Inferior parietal cortex (tissue), 1 donor: Measurements from ENCODE around the gene RARB.

Source experiments
- DNase-seq: peaks from one replicate; pipeline ENCODE4 v3.0.0-alpha.2; 2016; ENCODE audit errors: extremely low spot score

RARB gene

DNA sequence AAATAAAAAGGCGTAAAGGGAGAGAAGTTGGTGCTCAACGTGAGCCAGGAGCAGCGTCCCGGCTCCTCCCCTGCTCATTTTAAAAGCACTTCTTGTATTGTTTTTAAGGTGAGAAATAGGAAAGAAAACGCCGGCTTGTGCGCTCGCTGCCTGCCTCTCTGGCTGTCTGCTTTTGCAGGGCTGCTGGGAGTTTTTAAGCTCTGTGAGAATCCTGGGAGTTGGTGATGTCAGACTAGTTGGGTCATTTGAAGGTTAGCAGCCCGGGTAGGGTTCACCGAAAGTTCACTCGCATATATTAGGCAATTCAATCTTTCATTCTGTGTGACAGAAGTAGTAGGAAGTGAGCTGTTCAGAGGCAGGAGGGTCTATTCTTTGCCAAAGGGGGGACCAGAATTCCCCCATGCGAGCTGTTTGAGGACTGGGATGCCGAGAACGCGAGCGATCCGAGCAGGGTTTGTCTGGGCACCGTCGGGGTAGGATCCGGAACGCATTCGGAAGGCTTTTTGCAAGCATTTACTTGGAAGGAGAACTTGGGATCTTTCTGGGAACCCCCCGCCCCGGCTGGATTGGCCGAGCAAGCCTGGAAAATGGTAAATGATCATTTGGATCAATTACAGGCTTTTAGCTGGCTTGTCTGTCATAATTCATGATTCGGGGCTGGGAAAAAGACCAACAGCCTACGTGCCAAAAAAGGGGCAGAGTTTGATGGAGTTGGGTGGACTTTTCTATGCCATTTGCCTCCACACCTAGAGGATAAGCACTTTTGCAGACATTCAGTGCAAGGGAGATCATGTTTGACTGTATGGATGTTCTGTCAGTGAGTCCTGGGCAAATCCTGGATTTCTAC, at the start of gene RARB:
Gene RARB, plus strand, starts transcription at position 322 of the 847 bp plus-strand sequence. Its CDS starts 469 bp downstream, at position 791.
- DNase-seq = no peak

DNA sequence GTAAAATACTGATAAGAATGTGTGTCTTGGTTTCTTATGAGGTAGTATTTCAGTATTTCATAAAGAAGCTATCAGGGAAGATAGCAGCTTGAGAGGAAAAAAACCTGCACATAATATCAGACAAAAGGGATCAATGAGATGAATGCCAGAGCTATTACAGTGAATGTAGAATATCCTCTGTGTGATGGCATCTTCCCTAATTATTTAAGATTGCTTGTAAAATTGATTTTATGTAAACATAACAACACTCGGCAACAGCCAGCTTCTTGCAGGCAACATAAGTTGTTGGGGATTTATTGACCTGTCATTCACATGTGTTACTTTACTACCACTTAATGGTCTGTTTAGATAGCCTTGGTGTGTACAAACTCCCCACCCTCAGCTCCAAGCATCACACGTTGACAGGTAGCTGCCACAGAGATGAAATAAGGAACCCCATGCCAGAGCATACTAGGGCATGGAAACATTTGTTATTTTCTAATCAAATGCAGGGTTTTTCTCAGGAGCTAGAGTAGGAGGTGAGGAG, 49.2 kb upstream of the RARB start:
- DNase-seq = no peak

DNA sequence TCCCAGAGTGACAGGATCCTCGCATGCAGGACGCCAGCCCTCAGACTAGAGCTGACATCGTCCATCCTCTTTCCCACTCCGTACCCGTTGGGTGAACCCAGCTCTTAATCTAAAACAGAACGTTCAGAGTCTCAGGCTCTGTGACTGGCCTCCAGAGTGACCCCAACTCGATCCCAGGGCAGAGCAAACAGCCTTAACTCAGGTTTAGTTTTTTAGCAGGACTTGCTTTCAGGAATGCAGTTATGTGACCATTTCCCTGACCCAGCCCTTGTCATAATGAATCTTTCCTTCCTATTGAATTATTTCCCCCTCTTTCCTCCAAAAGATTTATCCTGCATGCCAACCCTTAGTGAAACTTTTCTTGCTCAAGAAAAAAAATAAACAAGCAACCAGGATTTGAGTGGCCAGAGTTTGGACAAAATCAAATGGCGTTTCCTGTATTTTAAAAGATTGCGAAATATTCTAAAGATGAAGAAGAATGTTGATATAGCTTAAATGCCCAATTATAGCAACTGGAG, 47.8 kb upstream of the RARB start:
- no peak for DNase-seq

DNA sequence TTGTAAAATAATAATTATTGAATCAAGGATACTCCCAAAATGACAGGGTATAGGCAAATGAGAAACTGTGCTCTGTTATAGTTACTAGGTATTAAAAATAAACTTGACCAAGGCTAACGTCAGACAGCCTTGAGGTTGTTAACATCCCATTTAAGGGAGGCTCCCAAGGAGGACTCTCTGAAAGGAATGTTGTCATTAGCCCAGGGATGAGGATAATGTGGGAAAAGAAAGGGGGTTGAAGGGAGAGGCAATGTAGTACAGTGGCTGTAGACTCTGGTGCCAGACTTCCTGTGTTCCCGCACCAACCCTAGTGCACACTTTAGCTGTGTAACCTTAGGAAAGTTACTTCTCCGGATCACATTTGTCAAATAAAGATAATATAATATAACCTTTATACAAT, 47.0 kb upstream of the RARB start:
- DNase-seq = no peak

DNA sequence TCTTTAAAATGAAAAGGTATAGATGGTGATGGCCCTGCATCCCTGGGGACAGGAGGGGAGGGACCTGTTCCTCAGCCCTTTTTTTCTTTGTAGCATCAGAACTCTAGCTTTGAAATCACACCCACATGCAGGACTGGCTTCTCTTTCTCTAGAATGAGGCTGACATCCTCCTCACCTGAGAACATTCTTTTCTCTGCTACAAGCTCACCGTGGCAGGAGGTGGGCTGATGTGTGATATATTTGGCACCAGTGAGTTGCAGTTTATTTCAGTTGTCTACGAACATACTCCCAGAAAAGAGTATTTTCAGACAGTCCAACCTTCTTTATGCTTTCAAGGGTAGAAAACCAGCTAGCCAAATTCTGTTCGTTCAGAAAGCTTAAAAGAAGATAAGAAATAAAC, 43.6 kb upstream of the RARB start:
- DNase-seq = no peak

DNA sequence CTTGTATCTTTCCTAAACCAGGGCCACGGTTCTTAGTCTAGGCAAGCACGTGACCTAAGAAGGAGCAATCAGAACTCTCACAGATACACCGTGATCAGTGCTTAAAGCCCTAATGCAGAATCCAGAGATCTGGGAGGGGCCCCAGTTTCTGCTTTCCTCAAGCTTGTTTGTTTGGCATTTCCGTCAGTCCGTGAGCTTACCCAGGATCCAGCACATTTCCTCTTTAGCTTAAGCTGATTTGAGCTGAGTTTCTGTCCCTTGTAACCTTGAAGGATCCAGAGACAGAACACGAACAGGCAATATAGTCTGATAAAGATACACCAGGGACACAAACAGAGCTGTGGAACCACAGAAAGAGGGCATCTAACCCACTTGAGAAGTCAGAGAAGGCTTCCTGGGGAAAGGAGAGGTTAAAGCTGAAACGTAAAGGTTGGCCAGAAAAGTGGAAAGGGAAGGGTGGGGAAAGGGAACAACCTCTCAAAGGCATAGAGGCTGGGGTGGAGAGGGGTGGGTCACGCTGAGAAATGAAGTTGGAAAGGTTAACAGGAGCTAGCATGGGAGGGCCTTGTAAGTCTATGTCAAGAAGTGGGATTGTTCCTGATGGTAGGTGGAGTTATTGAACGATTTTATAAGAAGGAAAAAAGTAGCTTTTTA, 42.1 kb upstream of the RARB start:
- DNase-seq = no peak

- peak; percentile 14 for DNase-seq
Observed at GRCh38 chr3:25386686-25387255, 41.3 kb upstream of the RARB start.

DNA sequence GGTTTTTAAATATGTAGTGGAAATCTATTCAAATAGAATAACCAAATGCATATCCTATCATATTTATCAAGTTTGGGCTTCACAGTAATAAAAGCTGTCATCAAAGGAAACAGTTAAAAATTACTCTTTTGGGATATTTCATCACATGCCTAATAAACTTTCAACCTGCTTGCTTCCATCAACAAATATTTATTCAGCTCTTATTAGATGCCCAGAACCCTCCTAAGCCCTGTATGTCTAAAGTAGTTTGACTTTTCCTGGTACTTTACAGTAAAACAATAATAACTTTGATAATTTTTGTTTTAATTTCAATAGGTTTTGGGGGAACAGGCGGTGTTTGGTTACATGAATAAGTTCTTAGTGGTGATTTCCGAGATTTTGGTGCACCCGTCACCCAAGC, 37.5 kb upstream of the RARB start:
- no peak for DNase-seq

- no peak for DNase-seq
Observed at GRCh38 chr3:25396251-25396650, 31.8 kb upstream of the RARB start.

- no peak for DNase-seq
Observed at GRCh38 chr3:25396686-25397085, 31.4 kb upstream of the RARB start.

DNA sequence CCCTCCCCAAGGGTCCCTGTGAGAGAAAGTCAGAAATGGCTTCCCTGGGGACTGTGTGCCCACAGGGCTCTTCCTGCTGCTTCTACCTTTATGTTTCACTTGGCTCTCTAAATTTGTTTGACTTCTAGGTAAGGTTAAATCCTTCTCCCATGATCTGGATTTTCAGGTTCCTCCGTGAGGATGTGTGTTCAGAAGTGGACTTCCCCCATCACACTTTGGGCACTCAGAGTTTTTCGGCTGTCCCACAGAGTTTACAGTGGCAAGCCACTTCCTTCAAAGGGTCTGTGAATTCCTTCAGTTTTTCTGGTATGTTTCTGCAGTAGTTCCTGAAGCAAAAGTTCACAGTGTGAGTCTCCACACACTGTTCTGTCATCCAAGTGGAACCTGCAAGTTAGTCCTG, 30.9 kb upstream of the RARB start:
- no peak for DNase-seq

DNA sequence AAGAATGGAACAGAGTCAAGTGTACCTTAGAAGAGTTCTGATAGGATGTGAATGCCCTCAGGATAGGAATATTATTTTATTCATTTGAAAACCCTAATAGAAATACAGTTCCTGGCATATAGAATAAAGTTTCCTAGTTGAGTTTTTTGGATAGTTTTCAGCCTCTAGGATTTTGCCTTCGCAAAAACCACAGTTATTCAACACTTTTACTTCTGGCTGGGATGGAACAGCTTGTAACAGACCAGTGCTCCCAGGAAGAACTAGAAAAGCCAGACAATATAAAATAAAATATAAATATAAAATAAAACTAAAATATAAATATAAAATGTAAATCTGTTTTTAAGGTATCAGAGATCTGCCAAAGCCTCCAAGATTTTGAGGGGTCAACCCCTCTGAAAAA, 27.5 kb upstream of the RARB start:
- DNase-seq = no peak

DNA sequence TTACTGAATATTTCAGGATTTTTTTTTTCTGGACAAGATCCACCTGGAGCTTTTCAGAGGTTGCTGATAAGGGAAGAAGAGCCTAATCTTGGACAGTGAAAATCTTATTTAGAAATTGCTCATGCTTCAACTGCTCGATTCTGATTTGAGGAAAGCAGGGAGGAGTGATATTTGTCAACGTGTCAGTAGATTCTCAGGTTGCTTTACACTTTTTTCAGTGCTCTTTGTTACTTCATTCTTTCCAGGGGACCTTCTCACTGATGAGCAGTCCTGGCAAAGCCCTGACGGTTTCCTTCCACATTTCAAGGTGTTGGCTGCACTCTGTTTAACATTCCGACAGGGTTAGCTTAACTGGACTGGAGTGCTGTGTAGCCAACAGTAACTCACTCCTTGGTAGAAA, 24.1 kb upstream of the RARB start:
- no peak for DNase-seq

- DNase-seq = no peak
Observed at GRCh38 chr3:25404569-25404968, 23.5 kb upstream of the RARB start.

DNA sequence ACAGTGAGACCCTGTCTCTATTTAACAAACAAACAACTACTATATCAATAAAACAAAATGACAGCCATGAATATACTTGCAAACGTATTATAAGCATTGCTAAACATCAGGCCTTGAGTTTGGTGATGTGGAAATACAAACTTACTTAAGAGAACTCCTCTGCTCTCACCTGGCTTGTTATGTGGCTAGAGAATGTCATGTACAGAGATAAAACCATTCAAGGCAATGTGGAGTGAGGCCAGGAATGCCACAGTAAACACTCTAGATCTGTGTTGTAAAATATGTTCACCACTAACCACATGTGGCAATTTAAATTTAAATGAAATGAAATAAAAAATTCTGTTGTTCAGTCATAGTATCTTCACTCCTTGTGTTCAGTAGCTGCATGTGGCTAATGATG, 22.7 kb upstream of the RARB start:
- no peak for DNase-seq

- DNase-seq = no peak
Observed at GRCh38 chr3:25410703-25411102, 17.4 kb upstream of the RARB start.

DNA sequence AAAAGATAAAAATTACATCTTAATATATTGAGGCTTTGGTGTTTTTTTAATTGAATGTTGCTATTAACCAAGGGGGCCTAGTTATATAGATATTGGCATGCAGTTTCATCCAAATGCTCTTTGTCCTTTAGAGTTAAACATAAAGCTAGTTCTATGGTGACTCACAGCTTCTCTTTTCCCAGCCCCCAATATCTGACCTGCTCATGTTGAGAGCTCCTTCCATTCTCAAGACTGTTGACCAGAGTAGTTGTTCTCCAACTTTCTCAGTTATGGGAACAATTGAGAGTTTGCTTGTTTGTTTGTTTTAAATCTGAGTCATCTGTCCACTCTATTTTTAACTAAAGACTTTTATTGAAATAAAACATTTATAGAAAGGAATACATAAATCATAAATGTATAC, 15.8 kb upstream of the RARB start:
- no peak for DNase-seq

GRCh38 chr3:25416176-25416575, 11.9 kb upstream of the RARB start:
- DNase-seq = no peak

DNA sequence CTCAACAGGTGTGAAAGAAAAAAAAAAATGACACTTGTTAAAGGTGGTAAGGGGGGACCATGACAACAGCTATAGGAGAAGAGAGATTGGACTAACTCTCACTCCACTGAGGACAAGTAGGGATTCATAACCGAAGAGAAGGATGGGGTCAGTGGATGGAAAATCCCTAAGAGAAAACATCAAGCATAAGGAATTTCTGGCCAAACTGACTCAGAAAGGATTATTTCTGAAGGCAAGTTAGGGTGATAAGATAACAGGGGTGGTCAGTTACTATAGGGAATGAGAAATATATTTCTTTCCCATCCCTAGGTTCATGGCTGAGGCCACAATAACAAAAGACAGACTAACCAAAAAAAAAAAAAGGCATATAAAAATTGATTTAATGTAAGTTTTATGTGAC, 9.5 kb upstream of the RARB start:
- no peak for DNase-seq

GRCh38 chr3:25419251-25419650, 8.8 kb upstream of the RARB start:
- DNase-seq = no peak

DNA sequence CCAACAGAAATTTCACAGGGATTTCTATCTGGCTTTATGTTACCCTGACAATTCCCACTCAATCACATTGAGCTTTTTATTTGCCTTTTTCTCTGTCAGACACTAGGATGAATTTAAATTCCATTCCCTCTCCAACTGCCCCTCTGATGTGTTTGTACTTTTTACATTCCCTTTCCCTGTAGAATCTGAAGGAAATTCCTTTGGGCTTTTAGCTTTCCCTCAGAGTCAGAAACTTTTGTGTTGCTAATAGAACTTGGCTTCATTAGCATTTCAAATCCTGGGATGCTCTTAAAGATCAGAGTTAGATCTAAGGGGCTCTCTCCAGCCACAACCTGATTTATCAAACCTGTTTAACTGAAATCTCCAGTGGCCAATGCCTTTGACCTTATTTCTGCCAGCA, 7.9 kb upstream of the RARB start:
- no peak for DNase-seq

DNA sequence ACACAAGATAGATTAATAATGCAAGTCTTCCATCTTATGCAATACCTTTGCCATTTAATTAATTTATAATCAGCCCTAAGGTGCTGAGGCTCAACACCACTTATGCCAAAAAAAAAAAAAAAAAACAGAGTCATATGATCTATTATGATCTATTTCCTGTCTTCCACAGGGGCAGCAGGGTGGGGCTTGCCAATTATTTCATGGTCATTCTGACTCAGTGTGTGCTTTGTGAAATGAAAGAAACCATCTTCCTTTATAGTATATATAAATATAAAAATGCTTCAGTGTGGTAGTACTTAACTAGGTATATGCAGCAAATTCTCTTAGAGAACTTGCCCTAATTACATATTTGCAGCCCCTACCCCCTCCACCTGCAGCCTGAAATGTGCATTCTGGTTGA, 7.2 kb upstream of the RARB start:
- DNase-seq = no peak

GRCh38 chr3:25421747-25422146, 6.3 kb upstream of the RARB start:
- no peak for DNase-seq
